Natural killer cell treated with Interleukin-12 subunit alpha and Interleukin-12 subunit beta and Interleukin-15 and Interleukin-18, amount 100 ng/mL, for 72 hours (primary cell): ENCODE data around the gene CENPL. TPM values are rescaled to one million over a fixed set of nuclear protein-coding genes. Genes with fewer than 3 reads are reported as not detected.

Source experiments
- ATAC-seq, 2 donors: fragments of 150-1000 bp; cut with Tn5 transposase in 1 of 2; sonication (Bioruptor Pico), chemical (Tn5 transposase) in 1 of 2; 2 replicates each; pipeline ENCODE4 v1.10.0; 2021
- DNase-seq: peaks from one replicate; pipeline ENCODE4 v3.0.0; 2022; ENCODE audit warnings: low spot score
- H3K27ac Mint-ChIP-seq, 2 donors: 1 replicate in 1 of 2; 2 replicates in 1 of 2; pipeline ENCODE4 v1.8.0; 2022; ENCODE audit warnings: mixed read lengths in 2 of 2, mild to moderate bottlenecking in 1 of 2, moderate library complexity in 1 of 2
- H3K27me3 Mint-ChIP-seq, 2 donors: 1 replicate in 1 of 2; 2 replicates in 1 of 2; pipeline ENCODE4 v1.8.0; 2022; ENCODE audit warnings: mixed read lengths in 2 of 2
- H3K36me3 Mint-ChIP-seq: one replicate; pipeline ENCODE4 v1.8.0; 2022; ENCODE audit warnings: mixed read lengths
- H3K4me1 Mint-ChIP-seq, 2 donors: 1 replicate in 1 of 2; 2 replicates in 1 of 2; pipeline ENCODE4 v1.8.0; 2022; ENCODE audit warnings: low read depth in 2 of 2, mixed read lengths in 2 of 2, mild to moderate bottlenecking in 1 of 2
- H3K4me3 Mint-ChIP-seq: one replicate; pipeline ENCODE4 v1.8.0; 2022; ENCODE audit warnings: mixed read lengths
- H3K9me3 Mint-ChIP-seq: 2 replicates; pipeline ENCODE4 v1.8.0; 2022; ENCODE audit warnings: mixed read lengths
- total RNA-seq, 2 donors: library from RNA; stranded (reverse); gene quantifications; one replicate each; pipeline ENCODE4 v1.2.3, GENCODE V29; 2022

The CENPL gene, protein sequence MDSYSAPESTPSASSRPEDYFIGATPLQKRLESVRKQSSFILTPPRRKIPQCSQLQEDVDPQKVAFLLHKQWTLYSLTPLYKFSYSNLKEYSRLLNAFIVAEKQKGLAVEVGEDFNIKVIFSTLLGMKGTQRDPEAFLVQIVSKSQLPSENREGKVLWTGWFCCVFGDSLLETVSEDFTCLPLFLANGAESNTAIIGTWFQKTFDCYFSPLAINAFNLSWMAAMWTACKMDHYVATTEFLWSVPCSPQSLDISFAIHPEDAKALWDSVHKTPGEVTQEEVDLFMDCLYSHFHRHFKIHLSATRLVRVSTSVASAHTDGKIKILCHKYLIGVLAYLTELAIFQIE
- 10 to 100 TPM; 23.4 to 38.7 TPM for total RNA-seq

DNA sequence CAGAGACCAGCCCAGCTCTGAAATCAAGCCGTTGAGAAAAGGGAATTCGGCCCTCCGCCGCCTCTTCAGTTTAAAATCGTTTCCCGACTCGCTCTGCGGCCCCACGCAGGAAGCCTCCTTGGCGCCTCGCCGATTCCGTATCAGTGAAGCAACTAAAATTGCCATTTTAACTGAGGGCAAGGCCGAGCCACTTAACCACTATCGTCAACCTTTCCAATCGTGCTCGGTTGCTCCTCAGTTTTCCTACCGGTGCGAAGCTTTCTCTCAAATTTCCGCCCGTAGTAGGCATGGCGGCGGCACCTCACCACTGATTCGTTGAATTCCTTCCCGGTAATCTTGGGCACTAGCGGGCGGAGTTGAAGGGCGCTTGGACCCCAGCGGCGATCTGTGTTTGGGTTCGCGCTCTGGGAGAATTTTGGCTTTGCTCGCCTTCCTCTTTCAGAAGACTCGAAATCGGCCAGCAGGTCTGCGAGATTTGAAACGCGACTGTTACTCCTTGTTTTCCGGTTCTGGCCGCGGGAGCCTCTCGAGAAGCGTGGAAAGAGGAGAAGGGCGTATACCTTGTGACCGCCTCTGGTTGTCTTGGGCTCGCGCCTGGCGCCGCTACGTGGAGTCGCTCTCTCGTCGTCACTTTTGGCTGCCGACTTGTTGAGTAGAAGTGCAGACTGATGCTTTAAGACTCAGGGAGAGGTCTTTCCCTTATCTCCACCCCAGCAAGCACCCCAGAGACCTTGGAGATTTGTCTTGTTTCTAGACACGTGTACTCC is at the start of gene CENPL, which contains the start of gene DARS2:
Gene CENPL (minus strand): TSS at position 569 of the 767 bp plus-strand sequence. CDS start 13,584 bp downstream, outside the sequence.
Gene DARS2 (plus strand): TSS at position 359 of the 767 bp plus-strand sequence. CDS start 557 bp downstream, outside the sequence.
- DNase-seq (peak; percentile 93), ATAC-seq (peak; percentile 91 to 95)
- H3K4me1 Mint-ChIP-seq = peaks cover 33 to 40% of the 10 kb centered on the region in 2 donors
- no peaks in the 10 kb centered on the region for H3K9me3 Mint-ChIP-seq
- H3K27me3 Mint-ChIP-seq = no peaks in the 10 kb centered on the region
- peaks cover 16% of the 10 kb centered on the region for H3K36me3 Mint-ChIP-seq
- H3K27ac Mint-ChIP-seq = peak within 1 kb of the TSS; percentile 93 to 100
- peak within 1 kb of the TSS; percentile 95 for H3K4me3 Mint-ChIP-seq

DNA sequence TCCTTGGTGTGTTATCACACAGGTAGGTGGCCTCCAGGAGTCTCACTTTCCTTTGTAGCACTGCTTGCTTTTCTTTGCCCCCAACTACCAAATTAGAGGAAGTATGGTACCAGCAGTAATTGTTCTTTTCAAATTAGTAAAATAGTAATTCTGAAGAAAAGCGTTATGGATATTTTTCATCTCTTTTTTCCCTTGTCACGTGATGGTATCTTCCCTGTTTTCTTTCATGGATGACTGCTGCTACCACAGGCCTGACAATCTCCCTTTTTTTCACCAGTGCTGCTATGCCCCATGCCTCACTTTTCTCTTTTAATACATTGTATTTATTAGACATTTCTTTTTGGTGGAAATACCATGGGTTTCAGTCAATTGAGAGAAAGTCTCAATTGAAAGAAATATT is 46.8 kb upstream of the CENPL start:
- H3K36me3 Mint-ChIP-seq = peaks cover 20% of the 10 kb centered on the region
- no peak for DNase-seq
- H3K4me1 Mint-ChIP-seq = peaks cover 35 to 58% of the 10 kb centered on the region in 2 donors
- H3K9me3 Mint-ChIP-seq = no peaks in the 10 kb centered on the region
- H3K4me3 Mint-ChIP-seq = peak overlapping the region; percentile 99
- no peaks in the 10 kb centered on the region for H3K27me3 Mint-ChIP-seq
- ATAC-seq = no peak
- peak overlapping the region; percentile 92 for H3K27ac Mint-ChIP-seq

GRCh38 chr1:173871091-173871490 is 46.4 kb upstream of the CENPL start:
- H3K36me3 Mint-ChIP-seq = peaks cover 24% of the 10 kb centered on the region
- DNase-seq (no peak), ATAC-seq (no peak)
- no peaks in the 10 kb centered on the region for H3K9me3 Mint-ChIP-seq
- H3K4me3 Mint-ChIP-seq = peak overlapping the region; percentile 99
- peaks cover 39 to 62% of the 10 kb centered on the region in 2 donors for H3K4me1 Mint-ChIP-seq
- H3K27ac Mint-ChIP-seq = peak overlapping the region; percentile 92
- no peaks in the 10 kb centered on the region for H3K27me3 Mint-ChIP-seq

DNA sequence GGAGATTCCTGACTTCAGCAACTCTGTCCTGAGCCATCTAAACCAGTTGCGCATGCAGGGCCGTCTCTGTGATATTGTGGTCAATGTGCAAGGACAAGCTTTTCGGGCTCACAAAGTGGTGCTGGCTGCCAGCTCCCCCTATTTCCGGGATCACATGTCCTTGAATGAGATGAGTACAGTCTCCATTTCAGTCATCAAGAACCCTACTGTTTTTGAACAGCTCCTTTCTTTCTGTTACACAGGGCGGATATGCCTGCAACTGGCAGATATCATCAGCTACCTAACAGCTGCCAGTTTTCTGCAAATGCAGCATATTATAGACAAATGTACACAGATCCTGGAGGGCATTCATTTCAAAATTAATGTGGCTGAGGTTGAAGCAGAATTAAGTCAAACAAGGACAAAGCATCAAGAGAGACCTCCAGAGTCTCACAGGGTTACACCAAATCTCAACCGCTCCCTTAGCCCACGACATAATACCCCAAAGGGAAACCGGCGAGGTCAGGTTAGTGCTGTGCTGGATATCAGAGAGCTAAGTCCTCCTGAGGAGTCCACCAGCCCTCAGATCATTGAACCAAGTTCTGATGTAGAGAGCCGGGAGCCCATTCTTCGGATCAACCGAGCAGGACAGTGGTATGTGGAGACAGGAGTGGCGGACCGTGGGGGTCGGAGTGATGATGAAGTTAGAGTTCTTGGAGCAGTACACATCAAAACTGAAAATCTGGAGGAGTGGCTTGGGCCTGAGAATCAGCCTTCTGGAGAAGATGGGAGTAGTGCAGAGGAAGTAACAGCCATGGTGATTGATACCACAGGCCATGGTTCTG is 45.8 kb upstream of the CENPL start:
- H3K27ac Mint-ChIP-seq = peak overlapping the region; percentile 92
- ATAC-seq (peak; percentile 41 to 56), DNase-seq (peak; percentile 83)
- H3K4me1 Mint-ChIP-seq = peaks cover 45 to 68% of the 10 kb centered on the region in 2 donors
- H3K36me3 Mint-ChIP-seq = peaks cover 30% of the 10 kb centered on the region
- H3K4me3 Mint-ChIP-seq = peak overlapping the region; percentile 99
- no peaks in the 10 kb centered on the region for H3K27me3 Mint-ChIP-seq
- H3K9me3 Mint-ChIP-seq = no peaks in the 10 kb centered on the region

- DNase-seq (no peak), ATAC-seq (no peak)
- no peaks in the 10 kb centered on the region for H3K27me3 Mint-ChIP-seq
- H3K4me3 Mint-ChIP-seq = peak overlapping the region; percentile 99
- H3K4me1 Mint-ChIP-seq = peaks cover 57 to 81% of the 10 kb centered on the region in 2 donors
- H3K36me3 Mint-ChIP-seq = peaks cover 45% of the 10 kb centered on the region
- H3K27ac Mint-ChIP-seq = peak overlapping the region; percentile 89 to 92
- H3K9me3 Mint-ChIP-seq = no peaks in the 10 kb centered on the region
These were observed 44.3 kb upstream of the CENPL start for GRCh38 chr1:173869021-173869359.

DNA sequence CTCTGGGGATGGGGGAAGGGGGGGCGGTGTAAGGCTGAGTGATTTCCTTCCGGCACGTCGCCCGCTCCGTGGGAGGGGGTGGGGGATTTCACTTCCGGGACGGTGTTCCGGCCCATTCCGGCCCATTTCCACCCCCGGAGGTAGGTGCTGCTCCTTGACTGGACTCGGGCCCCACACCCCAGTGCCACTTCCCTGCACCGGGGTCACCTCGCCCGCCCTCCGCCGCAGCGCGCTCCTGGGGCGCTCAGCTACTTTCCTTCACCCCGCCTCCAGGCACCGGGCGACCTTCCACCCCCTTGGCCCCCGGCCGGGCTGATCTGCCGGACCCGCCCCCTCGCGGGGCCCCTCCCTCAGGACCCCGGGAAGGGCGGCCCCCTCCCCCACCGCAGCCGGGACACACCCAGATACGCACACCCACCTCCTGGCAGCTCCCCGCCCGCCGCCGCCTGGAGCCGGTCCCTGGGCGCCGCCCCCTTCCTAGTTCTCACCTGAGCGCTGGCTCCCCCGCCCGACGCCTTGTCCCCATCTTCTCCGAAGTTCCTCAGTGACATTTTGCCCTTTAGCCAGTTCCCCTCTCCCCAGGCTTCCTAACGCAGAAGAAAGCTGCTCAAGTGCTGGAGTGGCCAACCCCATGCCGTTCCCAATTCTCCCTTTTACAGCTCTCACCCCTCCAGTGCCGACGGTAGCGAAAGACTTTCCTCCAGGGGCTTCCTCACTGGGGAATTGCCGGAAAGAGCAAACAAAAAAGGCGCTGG is 43.8 kb upstream of the CENPL start, which contains the start of gene ZBTB37:
Gene ZBTB37 (plus strand): TSS at position 115 of the 755 bp plus-strand sequence. CDS start 1,846 bp downstream, outside the sequence.
- Mint-ChIP-seq H3K4me3 (peak within 1 kb of the TSS; percentile 99), H3K27ac (peak within 1 kb of the TSS; percentile 89 to 92), H3K36me3 (peaks cover 47% of the 10 kb centered on the region), H3K27me3 (no peaks in the 10 kb centered on the region), H3K9me3 (no peaks in the 10 kb centered on the region), H3K4me1 (peaks cover 59 to 82% of the 10 kb centered on the region in 2 donors)
- DNase-seq = peak; percentile 90
- ATAC-seq = peak; percentile 69 to 71

- peak; percentile 99 for DNase-seq
- no peaks in the 10 kb centered on the region for H3K9me3 Mint-ChIP-seq
- H3K27ac Mint-ChIP-seq = peak within 1 kb of the TSS; percentile 89 to 92
- no peaks in the 10 kb centered on the region for H3K27me3 Mint-ChIP-seq
- peaks cover 56 to 78% of the 10 kb centered on the region in 2 donors for H3K4me1 Mint-ChIP-seq
- H3K36me3 Mint-ChIP-seq = peaks cover 43% of the 10 kb centered on the region
- ATAC-seq = peak; percentile 89 to 92
- H3K4me3 Mint-ChIP-seq = peak within 1 kb of the TSS; percentile 99
These were observed 43.1 kb upstream of the CENPL start, which contains the start of gene GAS5 for GRCh38 chr1:173867753-173868265. Gene GAS5, minus strand, starts transcription at chr1:173867989.

- H3K36me3 Mint-ChIP-seq = peaks cover 43% of the 10 kb centered on the region
- H3K9me3 Mint-ChIP-seq = no peaks in the 10 kb centered on the region
- peak overlapping the region; percentile 99 for H3K4me3 Mint-ChIP-seq
- peak overlapping the region; percentile 89 to 92 for H3K27ac Mint-ChIP-seq
- DNase-seq (no peak), ATAC-seq (no peak)
- no peaks in the 10 kb centered on the region for H3K27me3 Mint-ChIP-seq
- H3K4me1 Mint-ChIP-seq = peaks cover 53 to 73% of the 10 kb centered on the region in 2 donors
These were observed 42.6 kb upstream of the CENPL start for GRCh38 chr1:173867141-173867752.

- peaks cover 52 to 70% of the 10 kb centered on the region in 2 donors for H3K4me1 Mint-ChIP-seq
- H3K27me3 Mint-ChIP-seq = no peaks in the 10 kb centered on the region
- DNase-seq (no peak), ATAC-seq (no peak)
- peaks cover 43% of the 10 kb centered on the region for H3K36me3 Mint-ChIP-seq
- no peaks in the 10 kb centered on the region for H3K9me3 Mint-ChIP-seq
- H3K27ac Mint-ChIP-seq = peak overlapping the region; percentile 89 to 92
- peak overlapping the region; percentile 99 for H3K4me3 Mint-ChIP-seq
These were observed 41.9 kb upstream of the CENPL start for GRCh38 chr1:173866413-173867115.

- Mint-ChIP-seq H3K27me3 (no peaks in the 10 kb centered on the region), H3K4me1 (peaks cover 45 to 60% of the 10 kb centered on the region in 2 donors), H3K9me3 (no peaks in the 10 kb centered on the region), H3K27ac (peak overlapping the region; percentile 89 to 92), H3K4me3 (peak overlapping the region; percentile 99), H3K36me3 (peaks cover 39% of the 10 kb centered on the region)
- DNase-seq = no peak
- ATAC-seq = no peak
These were observed 40.9 kb upstream of the CENPL start for GRCh38 chr1:173865468-173866164.

DNA sequence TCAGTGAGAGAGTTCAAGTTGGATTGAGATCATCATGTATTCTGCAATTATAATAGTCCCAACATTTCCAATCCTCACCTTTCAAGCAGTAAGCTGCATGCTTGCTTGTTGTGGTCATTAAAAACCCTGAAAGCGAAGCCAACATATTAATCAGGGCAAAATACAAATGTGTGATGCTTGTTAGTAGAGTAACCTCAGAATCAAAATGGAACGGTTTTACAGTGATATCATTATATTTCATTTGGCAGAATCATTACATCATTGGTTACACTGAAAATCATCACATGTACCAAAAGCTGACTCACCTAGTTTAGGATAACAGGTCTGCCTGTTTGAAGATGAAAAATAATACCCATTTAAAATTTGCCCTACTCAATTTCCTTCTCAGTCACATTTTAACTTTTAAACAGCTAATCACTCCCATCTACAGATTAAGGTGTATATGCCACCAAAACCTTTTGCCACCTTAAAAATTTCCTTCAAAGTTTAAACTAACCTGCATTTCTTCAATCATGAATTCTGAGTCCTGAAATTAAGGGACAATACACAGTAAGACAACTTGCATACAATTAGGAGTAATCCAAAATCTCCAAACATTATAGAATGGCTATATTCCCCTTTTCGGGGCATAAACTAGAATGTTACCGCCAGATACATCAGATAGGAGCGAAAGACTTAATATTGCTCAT is 39.6 kb upstream of the CENPL start:
- Mint-ChIP-seq H3K4me3 (peak overlapping the region; percentile 99), H3K9me3 (no peaks in the 10 kb centered on the region), H3K36me3 (peaks cover 36% of the 10 kb centered on the region), H3K4me1 (peaks cover 40 to 47% of the 10 kb centered on the region in 2 donors), H3K27ac (peak overlapping the region; percentile 89 to 92), H3K27me3 (no peaks in the 10 kb centered on the region)
- DNase-seq (no peak), ATAC-seq (no peak)
